Measurements from ENCODE around the gene LSP1.

LSP1 gene

DNA sequence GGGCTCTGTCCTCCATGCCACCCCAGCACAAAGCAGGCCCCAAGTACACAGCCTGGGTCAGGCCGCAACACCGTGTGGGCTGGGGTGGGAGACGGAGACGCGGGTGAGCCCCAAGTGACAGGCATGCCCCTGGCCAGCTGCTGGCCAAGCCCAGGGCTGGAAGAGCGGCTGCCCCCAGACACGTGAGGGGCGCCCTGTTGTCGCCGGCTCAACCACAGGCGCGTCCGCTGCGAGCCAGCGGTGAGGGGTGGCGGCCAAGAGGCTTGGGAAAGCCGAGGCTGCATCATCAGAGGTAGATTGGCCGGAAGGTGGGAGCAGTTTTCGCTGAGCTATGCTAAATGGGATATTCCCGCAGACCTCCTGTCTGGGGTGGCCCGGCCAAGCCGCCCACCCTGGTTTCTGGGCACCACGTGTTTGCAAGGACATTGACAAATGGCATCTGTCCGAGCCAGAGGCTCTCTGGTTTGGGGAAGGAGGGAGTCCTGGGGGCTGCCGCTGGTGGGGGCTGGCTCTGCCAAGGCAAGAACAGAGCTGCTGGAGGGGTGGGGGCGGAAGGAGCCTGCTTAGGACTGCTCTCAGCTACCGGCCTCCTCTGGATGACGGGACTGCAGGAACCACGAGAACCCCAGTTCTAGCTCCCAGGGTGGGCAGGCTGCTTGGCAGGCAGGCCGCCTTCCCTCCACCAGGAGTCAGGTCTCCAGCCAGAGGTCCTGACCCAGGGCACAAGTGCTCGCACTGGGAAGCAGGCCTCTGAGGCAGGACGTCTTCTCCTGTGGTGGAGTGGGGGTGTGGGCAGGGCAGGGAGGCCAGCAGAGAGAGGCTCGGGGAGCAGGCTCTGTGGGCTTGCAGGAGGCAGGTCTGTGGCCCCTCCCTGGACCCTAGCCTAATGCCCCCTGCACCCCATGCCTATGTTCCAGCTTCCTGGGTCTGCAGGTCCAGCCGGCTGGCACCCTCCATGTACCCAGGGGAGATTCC, 38.3 kb downstream of the LSP1 start:
- POLR2A ChIA-PET (ENCODE audit: low non-redundant PET), result no interaction called here
- DNase-seq (ENCODE audit: low spot score), result no peak
- TF ChIP-seq, protein P1, sequence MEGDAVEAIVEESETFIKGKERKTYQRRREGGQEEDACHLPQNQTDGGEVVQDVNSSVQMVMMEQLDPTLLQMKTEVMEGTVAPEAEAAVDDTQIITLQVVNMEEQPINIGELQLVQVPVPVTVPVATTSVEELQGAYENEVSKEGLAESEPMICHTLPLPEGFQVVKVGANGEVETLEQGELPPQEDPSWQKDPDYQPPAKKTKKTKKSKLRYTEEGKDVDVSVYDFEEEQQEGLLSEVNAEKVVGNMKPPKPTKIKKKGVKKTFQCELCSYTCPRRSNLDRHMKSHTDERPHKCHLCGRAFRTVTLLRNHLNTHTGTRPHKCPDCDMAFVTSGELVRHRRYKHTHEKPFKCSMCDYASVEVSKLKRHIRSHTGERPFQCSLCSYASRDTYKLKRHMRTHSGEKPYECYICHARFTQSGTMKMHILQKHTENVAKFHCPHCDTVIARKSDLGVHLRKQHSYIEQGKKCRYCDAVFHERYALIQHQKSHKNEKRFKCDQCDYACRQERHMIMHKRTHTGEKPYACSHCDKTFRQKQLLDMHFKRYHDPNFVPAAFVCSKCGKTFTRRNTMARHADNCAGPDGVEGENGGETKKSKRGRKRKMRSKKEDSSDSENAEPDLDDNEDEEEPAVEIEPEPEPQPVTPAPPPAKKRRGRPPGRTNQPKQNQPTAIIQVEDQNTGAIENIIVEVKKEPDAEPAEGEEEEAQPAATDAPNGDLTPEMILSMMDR (conservative IDR thresholded peaks at IDR 0.05; ENCODE audit: low read depth), result no peak
- peak overlapping the region; percentile 72 for H3K27ac ChIP-seq
- CTCF ChIA-PET, result interaction anchor here (0.8 to 1.8 kb wide), 2 partner anchors 9 to 26 kb away, joined by 3 to 5 read pairs; no protein-coding TSS in a partner anchor

DNA sequence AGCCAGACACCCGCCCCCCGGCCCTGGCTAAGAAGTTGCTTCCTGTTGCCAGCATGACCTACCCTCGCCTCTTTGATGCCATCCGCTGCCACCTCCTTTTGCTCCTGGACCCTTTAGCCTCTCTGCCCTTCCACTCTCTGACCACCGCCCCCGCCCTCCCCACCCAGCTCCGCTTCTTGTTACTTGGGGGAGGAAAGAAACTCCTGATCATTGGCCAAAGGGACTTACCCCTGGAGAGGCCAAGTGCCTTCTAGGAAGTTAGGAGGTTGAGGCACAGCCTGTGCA, 38.9 kb downstream of the LSP1 start, which contains the start of gene PRR33:
Gene PRR33 (minus strand): TSS at position 65 of the 285 bp plus-strand sequence. CDS start 1,311 bp downstream, outside the sequence.
- peak within 1 kb of the TSS; percentile 72 for H3K27ac ChIP-seq
- TF ChIP-seq, protein P1 (conservative IDR thresholded peaks at IDR 0.05; ENCODE audit: low read depth), result no peak
- DNase-seq (ENCODE audit: low spot score), result no peak
- ChIA-PET POLR2A (ENCODE audit: low non-redundant PET) (no interaction called here), CTCF (interaction anchor here (0.5 to 1.8 kb wide), 2 partner anchors 9 to 55 kb away, joined by 5 to 6 read pairs; no protein-coding TSS in a partner anchor)

DNA sequence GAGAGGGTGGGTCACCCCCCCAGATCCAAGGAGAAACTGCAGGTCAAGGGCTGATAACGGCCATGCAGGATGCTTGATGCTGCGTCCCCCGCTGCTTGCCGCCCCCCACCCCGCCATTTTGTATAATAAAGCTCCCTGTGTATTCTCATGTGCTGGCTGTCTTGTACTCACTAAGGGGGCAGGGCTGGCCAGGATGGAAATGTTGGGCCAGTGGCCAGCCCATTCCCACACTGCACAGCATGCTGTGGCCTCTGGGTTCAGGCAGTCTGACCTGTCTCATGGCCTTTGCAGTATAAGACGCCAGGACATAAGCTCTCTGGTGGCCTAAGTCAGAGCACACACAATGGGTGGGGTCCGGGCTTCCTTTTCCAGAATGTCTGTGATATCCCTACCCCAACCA, 39.2 kb downstream of the LSP1 start:
- H3K27ac ChIP-seq, result peak overlapping the region; percentile 72
- ChIA-PET CTCF (interaction anchor here (0.5 to 1.8 kb wide), 2 partner anchors 10 to 55 kb away, joined by 5 to 6 read pairs; no protein-coding TSS in a partner anchor), POLR2A (ENCODE audit: low non-redundant PET) (no interaction called here)
- no peak for DNase-seq (ENCODE audit: low spot score)
- TF ChIP-seq, protein P1 (conservative IDR thresholded peaks at IDR 0.05; ENCODE audit: low read depth), result no peak

DNA sequence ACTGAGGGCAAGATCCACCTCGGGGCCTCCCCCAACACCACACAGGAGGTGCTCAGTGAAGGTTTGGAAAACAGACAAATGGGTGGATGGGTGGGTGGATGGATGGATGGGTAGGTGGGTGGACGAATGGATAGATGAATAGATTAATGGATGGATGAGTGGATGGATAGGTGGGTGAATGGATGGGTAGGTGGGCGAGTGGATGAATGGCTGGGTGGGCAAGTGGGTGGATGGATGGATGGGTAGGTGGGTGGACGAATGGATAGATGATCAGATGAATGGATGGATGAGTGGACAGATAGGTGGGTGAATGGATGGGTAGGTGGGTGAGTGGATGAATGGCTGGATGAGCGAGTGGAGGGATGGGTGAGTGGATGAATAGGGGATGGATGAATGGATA, 39.7 kb downstream of the LSP1 start:
- TF ChIP-seq, protein P1 (conservative IDR thresholded peaks at IDR 0.05; ENCODE audit: low read depth), result no peak
- peak overlapping the region; percentile 72 for H3K27ac ChIP-seq
- CTCF ChIA-PET, result no interaction called here
- DNase-seq (ENCODE audit: low spot score), result no peak
- POLR2A ChIA-PET (ENCODE audit: low non-redundant PET), result no interaction called here

DNA sequence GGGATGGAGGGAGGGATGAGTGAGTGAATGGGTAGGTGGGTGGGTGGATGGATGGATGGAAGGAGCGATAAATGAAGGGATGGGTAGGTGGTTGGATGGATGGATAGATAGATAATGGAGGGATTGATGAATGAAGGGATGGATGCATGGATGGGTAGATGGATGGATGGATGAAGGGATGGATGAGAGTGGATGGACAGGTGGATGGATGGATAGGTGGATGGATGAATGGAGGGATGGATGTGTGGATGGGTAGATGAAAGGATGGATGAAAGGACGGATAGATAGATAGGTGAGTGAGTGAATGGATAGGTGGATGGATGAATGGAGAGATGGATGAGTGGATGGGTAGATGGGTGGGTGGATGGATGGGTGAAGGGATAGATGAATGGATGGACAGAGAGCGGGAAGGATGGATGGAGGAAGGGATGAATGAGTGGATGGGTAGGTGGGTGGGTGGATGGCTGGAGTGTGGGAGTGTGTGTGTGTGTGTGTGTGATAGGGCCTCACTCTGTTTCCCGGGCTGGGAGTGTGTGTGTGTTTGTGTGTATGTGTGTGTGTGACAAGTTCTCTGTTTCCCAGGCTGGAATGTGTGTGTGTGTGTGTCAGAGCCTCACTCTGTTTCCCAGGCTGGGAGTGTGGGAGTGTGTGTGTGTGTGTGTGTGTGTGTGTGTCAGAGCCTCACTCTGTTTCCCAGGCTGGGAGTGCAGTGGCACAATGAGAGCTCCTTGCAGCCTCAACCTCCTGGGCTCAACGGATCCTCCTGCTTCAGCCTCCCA, 40.9 kb downstream of the LSP1 start:
- no peak for DNase-seq (ENCODE audit: low spot score)
- no peak overlapping the region for H3K27ac ChIP-seq
- CTCF ChIA-PET, result no interaction called here
- POLR2A ChIA-PET (ENCODE audit: low non-redundant PET), result no interaction called here
- TF ChIP-seq, protein P1 (conservative IDR thresholded peaks at IDR 0.05; ENCODE audit: low read depth), result no peak

DNA sequence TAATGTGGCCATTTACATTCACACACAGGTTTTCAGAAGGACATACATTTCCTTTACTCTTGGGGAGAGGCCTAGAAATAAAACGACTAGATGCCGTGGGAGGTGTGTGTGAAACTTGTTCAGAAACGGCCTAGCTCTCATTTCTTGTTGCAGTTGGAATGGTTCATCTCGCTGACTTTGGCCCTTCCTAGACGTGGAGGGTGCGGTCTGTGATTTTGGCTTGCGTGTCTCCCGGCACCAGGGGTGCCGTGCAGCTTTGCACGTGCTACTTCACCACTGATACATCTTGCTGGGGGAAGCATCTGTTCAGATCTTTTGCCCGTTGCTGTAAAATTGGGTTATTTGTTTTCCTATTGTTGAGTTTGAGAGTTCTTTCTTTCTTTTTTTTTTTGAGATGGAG, 41.9 kb downstream of the LSP1 start:
- POLR2A ChIA-PET (ENCODE audit: low non-redundant PET), result no interaction called here
- no peak overlapping the region for H3K27ac ChIP-seq
- no peak for DNase-seq (ENCODE audit: low spot score)
- CTCF ChIA-PET, result no interaction called here
- TF ChIP-seq, protein P1 (conservative IDR thresholded peaks at IDR 0.05; ENCODE audit: low read depth), result no peak

Measured in RWPE1 (cell line).